Fibroblast of skin of scalp (primary cell): ENCODE data around the gene SLC39A9.
A peak's percentile ranks its signal among the peaks of the same experiment; 100 is the strongest.
"Not testable (repeated sequence)": the region's sequence is repeated elsewhere in the genome, so short reads cannot be mapped to it uniquely, and the experiment has no call there.

Source experiments
- DNase-seq: peaks from one replicate; pipeline ENCODE4 v3.0.0-alpha.2; 2013

Gene SLC39A9

DNA sequence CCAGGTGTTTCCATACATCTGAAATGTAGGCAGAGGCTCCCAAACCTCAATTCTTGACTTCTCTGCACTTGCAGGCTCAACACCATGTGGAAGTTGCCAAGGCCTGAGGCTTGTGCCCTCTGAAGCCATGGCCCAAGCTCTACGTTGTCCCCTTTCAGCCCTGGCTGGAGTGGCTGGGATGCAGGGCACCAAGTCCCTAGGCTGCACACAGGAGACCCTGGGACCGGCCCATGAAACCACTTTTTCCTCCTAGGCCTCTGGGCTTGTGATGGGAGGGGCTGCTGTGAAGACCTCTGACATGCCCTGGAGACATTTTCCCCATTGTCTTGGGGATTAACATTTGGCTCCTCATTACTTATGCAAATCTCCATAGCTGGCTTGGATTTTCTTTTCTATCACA, 79.6 kb downstream of the SLC39A9 start:
- not testable (repeated sequence) for DNase-seq

- no peak for DNase-seq
These were observed 81.2 kb downstream of the SLC39A9 start for GRCh38 chr14:69479696-69480095.

GRCh38 chr14:69480136-69480535, 81.6 kb downstream of the SLC39A9 start:
- DNase-seq, result no peak

- DNase-seq, result no peak
These were observed 83.5 kb downstream of the SLC39A9 start for GRCh38 chr14:69481815-69482568.

DNA sequence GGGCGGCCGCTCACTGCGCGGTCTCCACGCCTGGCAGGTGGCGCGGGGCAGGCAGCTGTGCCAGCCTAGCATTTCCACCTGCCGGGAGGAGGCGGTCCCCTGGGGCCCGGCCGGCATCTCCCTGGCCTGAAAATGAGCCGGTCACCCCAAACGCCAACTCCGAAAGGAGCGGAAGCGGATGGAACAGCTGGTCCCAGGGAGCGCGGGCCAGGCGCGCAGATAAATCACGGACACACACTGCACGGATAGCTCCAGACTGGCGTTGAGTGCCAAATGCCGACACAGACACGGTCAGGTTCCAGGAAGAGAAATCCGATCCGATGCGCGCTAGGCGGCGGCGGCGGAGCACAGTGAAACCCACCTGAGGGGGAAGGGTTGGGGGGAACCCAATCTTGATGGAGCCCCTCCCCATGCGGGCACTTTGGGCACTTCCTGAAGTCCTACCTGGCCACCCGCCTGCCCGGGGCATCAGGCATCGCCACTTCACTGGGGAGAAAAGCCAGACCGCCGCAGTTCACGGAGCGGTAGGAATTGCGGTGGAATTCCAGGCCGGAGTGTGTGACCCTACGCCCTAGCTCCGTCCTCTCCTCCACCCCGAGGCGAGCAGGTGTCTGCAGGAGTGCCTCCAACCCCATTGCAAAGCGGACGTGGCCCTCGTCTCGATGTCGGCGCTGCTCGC, 85.4 kb downstream of the SLC39A9 start:
- DNase-seq, result no peak

DNA sequence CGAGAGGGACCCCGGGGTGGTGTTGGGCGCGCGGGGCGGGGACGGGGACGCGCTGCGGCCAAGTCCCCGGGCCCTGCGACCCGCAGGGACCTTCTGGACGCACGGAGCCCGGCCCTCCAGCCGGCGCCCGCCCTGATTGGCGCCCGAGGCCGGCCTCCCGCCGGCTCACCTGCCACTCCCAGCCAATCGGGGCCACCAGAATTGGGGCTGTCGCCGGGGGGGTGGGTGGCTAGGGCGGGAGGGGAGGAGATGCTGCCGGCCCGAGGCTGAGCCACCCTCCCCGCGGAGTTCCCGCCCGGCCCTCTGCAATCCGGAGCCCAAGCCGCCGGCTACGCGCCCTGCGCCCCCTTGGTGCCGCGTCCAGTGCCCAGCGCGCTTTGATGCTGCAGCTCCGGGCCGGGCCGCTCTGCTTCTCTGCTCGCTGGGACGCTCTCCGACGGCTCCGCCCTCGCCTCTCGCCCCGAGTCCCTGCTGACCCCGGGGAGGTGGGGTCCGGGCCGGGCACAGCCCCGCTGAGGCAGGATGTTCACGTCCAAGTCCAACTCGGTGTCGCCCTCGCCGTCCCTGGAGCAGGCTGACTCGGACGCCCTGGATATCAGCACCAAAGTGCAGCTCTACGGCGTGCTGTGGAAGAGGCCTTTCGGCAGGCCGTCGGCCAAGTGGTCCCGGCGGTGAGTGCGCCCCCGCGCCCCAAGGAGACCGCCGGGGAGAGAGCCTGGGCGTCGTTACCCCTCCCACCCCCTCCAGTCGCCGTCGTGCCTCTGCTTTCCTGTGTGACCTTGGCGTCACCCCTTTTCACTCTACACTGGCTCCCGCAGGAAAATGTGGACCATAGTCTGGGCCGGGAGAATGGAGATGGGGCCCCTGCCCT, 86.2 kb downstream of the SLC39A9 start, which contains the start of gene PLEKHD1:
Gene PLEKHD1 (plus strand): TSS at position 285 of the 871 bp plus-strand sequence. CDS start 238 bp downstream, at position 523.
- no peak for DNase-seq

- no peak for DNase-seq
These were observed 86.8 kb downstream of the SLC39A9 start for GRCh38 chr14:69485315-69485660.

DNA sequence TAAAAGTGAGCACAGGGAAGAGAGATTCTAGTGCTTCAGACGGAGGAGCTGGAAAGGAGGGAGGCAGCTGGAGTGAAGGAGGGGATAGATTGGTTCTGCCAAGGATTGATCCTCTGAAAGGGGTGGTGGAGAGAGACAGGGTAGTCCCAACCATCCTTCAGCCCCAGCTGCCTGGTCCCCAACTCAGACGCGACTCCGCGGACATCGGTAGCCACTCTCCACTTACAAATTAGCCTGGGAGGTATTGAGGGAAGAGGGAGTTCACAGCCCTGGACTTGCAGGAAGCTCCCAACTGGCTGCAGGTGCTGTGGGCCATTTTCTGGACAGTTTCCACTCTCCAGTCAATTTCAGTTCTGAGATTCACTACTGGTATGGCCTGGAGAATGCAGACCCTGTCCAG, 87.2 kb downstream of the SLC39A9 start:
- DNase-seq, result no peak

DNA sequence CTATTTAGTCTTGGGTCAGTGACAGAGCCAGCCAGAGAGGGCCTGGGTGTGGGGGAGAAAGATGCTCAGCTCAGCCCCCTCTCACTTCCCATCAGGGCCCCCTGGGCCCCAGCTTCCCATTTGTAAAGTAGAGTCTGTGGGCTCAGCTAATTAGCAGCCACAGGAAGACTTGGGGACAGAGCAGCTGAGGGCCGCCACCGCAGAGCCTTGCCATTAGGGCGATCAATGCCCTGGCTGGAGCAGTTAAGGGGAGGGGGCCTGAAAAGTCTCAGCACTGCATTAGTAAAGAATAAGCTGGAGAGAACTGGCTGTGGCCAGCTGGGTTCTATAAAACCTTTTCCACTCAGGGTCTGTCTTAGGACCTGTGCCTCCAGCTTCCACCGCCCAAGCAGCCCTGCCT, 88.7 kb downstream of the SLC39A9 start:
- DNase-seq, result no peak

- no peak for DNase-seq
These were observed 89.3 kb downstream of the SLC39A9 start for GRCh38 chr14:69487771-69488170.

- DNase-seq, result no peak
These were observed 91.0 kb downstream of the SLC39A9 start for GRCh38 chr14:69489495-69489894.

GRCh38 chr14:69490219-69490918, 91.9 kb downstream of the SLC39A9 start:
- DNase-seq, result no peak

DNA sequence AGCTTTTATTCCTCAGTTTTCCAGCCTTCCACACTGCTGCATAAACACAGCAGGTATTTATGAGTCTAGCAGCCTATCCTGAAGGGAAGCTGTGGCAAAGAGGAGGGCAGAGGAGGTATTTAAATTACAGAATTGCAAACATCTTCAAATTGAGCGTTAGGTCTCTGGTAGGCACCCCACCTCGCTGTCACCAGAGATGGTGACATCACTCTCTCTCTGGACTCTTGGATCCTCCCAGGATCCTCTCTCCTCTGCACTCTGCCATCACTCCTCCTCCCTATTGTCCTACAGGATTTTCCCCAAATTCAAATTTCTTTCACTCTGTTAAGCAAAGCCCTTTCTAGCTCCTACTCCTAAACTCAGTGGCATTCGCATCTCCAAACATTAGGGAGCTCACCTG, 92.7 kb downstream of the SLC39A9 start:
- no peak for DNase-seq

DNA sequence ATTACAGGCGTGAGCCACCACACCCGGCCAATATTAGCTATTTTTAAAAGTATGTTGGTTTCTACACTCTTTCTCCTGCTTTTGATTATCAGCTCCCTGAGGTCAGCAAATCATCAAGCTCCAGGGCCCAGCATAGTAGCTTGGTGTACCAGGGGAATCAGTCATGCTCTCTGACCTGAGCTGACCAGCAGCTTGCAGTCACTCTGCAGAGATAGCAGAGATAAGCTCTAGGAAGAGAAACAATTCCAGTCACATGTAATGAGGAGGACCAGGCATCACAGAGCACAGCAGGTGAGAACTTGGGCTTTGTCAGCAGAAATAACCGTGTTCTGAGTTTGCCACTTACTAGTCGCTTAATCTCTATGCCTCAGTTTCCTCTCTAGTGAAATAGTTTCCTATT, 94.5 kb downstream of the SLC39A9 start:
- DNase-seq, result no peak

- no peak for DNase-seq
These were observed 95.3 kb downstream of the SLC39A9 start for GRCh38 chr14:69493791-69494190.

- DNase-seq, result no peak
These were observed 96.9 kb downstream of the SLC39A9 start for GRCh38 chr14:69495341-69495921.

DNA sequence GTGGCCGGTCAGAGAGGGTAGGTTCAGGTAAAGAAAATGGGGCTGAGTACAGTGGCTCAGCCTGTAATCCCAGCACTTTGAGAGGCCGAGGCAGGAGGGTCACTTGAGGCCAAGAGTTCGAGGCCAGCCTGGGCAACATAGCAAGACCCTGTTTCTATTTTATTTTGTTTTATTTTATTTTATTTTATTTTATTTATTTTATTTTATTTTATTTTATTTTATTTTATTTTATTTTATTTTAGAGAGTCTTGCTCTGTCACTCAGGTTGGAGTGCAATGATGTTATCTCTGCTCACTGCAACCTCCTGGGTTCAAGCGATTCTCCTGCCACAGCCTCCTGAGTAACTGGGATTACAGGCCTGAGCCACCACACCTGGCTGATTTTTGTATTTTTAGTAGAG, 99.4 kb downstream of the SLC39A9 start:
- not testable (repeated sequence) for DNase-seq

DNA sequence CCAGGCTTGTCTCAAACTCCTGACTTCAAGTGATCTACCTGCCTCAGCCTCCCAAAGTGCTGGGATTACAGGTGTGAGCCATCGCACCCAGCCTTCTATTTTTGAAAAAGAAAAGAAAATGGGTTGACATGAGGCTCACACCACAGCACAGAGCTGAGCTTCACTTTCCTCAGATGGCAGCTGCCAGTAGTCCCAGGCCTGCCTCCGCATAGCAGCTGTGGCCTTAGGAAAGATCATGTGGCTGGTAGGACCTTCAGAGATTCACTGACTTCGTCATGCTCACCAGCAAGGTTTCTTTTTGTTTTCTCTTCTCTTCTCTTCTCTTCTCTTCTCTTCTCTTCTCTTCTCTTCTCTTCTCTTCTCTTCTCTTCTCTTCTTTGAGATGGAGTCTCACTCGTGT, 99.8 kb downstream of the SLC39A9 start:
- DNase-seq, result not testable (repeated sequence)

- no peak for DNase-seq
These were observed 100.9 kb downstream of the SLC39A9 start for GRCh38 chr14:69499436-69499835.

GRCh38 chr14:69500096-69500495, 101.6 kb downstream of the SLC39A9 start:
- no peak for DNase-seq

- no peak for DNase-seq
These were observed 102.2 kb downstream of the SLC39A9 start for GRCh38 chr14:69500736-69501135.

DNA sequence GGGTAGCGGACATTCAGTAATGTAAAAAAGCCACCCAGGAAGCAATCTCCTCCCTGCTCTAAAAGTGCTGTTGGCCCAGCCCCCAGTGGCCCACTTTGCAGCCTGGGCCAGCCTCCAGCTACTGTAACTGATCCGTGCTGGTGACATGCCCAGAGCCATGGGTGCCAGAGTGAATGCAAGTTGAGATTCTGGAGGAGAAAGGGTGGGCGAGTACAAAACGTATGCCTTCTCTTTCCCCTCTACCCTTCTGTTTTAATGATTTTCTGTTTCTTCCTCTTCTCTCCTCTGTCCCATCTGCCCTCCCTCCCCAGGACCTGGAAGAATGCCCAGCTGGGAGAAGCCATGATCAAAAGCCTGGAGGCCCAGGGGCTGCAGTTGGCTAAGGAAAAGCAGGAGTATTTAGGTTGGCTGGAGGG, 102.9 kb downstream of the SLC39A9 start:
- peak; percentile 16 for DNase-seq
